Vein endothelial cell (primary cell): ENCODE data around the gene ITPR3. TPM values are rescaled to one million over a fixed set of nuclear protein-coding genes. Genes with fewer than 3 reads are reported as not detected.

ENCODE experiments used
- small RNA-seq: library from RNA; depleted of rRNA; stranded (forward); fragments of <200 nt; gene quantifications from one replicate; pipeline ENCODE3, GENCODE V24; 2012
- total RNA-seq: library from RNA; depleted of rRNA; stranded (reverse); fragments of >200 nt; gene quantifications from 2 replicates; pipeline ENCODE4 v1.2.3, GENCODE V29; 2012

The ITPR3 gene
- 35.3 and 57.6 TPM in 2 replicates for total RNA-seq

GRCh38 chr6:33620856-33621710, at the start of gene ITPR3:
ITPR3 (plus strand) TSS chr6:33621322; CDS start chr6:33621603, 281 bp downstream.

GRCh38 chr6:33579828-33580714, 41.1 kb upstream of the ITPR3 start, which contains the start of gene BAK1:
BAK1 (minus strand) TSS chr6:33580276; CDS start chr6:33577604, 2,672 bp downstream.

GRCh38 chr6:33711140-33712129, 90.3 kb downstream of the ITPR3 start, which contains the start of gene UQCC2:
UQCC2 (minus strand) TSS chr6:33711700; CDS start chr6:33711686, 14 bp downstream.

Small RNAs within 50 kb of the gene (small RNA-seq; reads per million reads assigned to genes)
- gene MIR3934 = not detected

Other genes with a start within 250 kb of the ITPR3 start
- gene KIFC1, start 229.5 kb upstream of the ITPR3 start, total RNA-seq = 20.3 and 33.6 TPM in 2 replicates
- gene PHF1, start 210.3 kb upstream of the ITPR3 start, total RNA-seq = 15.5 and 16.0 TPM in 2 replicates
- gene CUTA, start 203.2 kb upstream of the ITPR3 start, total RNA-seq = 61.8 and 63.0 TPM in 2 replicates
- gene SYNGAP1, start 201.3 kb upstream of the ITPR3 start, total RNA-seq = 3.6 and 5.3 TPM in 2 replicates
- gene ZBTB9, start 166.7 kb upstream of the ITPR3 start, total RNA-seq = 5.3 and 7.8 TPM in 2 replicates
- 29.7 and 31.0 TPM in 2 replicates for gene BAK1, start 41.0 kb upstream of the ITPR3 start, total RNA-seq
- gene UQCC2, start 90.4 kb downstream of the ITPR3 start, total RNA-seq = 14.4 and 14.6 TPM in 2 replicates
- not detected in 2 replicates for gene IP6K3, start 125.6 kb downstream of the ITPR3 start, total RNA-seq
- gene LEMD2, start 167.8 kb downstream of the ITPR3 start, total RNA-seq = 40.4 and 51.0 TPM in 2 replicates
- not detected in 2 replicates for gene MLN, start 182.7 kb downstream of the ITPR3 start, total RNA-seq